Measurements from ENCODE around the gene MEGF10.

The MEGF10 gene

DNA sequence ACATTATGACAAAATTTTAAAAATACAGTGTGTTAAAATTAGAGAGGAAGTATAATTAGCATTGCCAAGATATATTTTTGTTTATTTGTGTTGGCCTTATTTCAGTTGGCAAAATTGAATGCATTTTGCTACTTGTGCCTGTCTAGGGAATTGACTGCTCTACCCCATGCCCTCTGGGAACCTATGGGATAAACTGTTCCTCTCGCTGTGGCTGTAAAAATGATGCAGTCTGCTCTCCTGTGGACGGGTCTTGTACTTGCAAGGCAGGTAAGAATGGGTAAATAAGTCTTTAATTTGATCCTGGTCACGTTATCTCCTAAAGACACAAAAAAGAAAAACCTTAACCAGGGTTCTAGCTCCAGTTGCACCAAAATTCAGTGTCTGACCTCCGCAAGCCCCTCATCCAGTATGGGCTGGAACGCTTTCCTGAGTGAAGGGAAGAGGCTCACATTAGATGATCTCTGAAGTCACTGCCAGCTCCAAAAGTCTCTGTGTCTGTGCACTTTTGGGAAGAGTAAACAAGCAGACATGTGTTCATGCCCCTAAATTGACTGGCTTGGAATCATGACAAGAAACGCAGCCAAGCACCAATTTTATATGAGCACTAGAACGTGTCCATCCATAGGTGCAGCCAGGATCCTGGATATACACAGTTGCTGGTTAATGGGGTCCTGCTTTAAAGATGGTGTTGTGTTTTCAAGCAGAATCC lies 128.5 kb downstream of the MEGF10 start:
- no peak for DNase-seq

DNA sequence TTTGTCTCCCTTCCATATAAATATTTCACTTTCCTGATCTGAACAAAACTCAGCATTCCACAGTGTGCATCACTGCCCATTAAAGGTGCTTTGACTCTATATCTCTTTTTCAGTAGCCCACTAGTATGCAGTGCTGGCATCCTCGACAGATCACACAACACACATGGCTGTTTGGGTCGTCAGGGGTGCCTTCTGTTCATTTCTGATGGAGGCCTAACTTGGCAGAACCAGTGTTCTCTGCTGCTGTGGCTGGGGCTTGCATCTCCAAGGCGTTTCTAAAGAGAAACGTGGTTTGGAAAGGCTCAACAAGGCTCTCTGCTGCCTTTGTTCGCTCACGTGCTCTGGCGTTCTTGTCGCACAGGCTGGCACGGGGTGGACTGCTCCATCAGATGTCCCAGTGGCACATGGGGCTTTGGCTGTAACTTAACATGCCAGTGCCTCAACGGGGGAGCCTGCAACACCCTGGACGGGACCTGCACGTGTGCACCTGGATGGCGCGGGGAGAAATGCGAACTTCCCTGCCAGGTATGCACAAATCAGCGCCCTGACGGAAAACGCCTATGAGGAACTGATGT lies 129.2 kb downstream of the MEGF10 start:
- DNase-seq: no peak

DNA sequence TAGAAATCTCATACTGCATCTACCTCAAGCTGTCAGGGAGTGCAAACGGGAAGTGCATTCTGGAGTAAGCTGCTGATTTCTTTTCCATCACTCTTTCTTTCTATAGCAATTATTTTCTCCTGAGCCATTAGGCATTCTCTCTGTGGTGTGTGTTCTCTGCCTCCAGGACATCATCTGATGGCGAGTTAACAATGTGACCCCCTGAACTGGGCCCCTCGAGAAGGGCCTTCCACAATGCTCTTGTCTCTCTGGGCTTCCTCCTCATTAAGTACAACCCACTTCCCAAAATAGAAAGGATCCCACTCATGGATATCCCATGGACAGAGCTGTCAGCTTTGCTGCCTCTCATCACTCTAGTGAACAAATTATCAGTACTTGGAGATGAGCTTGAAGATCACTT lies 130.2 kb downstream of the MEGF10 start:
- DNase-seq: no peak

DNA sequence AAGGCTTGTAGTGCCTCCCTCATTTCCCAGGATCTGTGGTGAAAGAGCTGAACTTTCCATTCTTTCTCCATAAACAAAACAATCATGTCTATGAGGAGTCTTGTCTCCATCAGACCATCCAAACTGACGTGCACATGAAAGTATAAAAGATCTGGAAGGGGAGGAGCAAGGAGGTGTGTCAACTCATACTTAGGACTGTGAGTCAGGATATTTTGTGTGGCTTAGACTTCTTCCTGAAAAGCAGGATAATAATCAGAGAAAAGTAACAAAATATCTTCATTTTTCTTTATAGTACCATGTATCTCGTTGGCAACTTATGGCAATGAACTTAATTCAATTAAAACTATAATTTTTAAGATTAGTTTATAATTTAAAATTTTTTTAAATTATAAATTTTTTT lies 130.9 kb downstream of the MEGF10 start:
- DNase-seq: no peak

DNA sequence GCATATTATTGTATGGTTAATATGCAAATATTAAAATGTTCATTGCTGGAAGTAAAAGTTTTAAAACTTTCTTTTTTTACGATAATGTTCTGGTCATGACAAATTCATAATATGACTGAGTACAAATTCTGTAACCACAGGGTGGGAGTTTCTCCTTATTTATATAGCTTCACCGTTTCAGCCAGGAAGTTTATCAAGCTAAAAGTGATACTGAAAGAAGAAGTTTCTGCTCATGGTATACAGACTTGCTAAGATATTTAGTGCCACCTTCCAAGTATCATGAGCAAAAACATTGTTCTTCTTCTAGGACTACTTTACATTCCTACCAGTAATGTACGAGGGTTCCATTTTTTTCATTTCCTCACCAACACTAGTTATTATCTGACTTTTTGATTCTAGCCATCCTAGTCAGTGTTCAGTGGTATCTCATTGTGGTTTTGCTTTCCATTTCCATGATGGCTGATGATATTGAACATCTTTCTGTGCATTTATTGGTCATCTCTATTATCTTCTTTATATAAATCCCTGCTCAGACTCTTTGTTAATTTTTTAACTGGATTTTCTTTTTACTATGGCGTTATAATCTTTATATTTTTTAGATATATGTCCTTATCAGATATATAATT lies 132.7 kb downstream of the MEGF10 start:
- DNase-seq: no peak

DNA sequence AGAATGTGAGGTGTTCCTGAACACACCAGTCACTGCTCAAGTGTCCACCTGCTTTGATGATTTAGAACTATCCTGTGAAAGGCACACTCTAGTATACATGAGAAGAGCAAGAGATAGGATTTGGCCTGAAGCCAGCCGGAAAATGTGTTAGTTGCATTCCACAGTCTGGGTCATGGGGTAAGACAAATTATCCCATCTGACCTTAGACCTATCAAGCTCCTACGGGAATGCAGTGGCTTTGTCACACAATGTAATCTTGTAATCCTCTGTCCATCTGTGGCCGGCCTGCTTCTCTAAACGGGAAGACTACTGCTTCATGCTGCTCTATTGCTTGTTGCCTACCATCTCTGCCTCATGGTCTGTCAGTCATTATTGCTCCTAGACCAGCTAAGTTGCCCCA lies 134.4 kb downstream of the MEGF10 start:
- DNase-seq: no peak

DNA sequence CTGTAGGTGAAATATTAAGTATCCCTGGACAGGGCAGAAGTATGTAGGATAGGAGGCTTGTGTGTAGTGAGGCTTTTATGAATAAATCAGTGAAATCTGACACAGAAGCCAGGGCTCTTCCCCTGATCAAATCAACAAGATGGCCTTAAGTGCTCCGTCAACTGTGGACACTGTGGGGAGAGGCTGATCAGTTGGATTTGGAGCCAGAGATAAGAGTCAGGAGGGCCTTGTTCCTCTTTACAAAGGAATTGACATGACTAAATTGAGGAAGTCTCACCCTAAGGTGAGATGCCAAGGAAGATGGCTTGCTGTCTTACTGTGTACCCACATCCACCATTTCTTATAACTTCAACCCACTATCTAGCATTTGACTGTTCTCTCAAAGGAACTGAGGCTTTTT lies 135.3 kb downstream of the MEGF10 start:
- no peak for DNase-seq

DNA sequence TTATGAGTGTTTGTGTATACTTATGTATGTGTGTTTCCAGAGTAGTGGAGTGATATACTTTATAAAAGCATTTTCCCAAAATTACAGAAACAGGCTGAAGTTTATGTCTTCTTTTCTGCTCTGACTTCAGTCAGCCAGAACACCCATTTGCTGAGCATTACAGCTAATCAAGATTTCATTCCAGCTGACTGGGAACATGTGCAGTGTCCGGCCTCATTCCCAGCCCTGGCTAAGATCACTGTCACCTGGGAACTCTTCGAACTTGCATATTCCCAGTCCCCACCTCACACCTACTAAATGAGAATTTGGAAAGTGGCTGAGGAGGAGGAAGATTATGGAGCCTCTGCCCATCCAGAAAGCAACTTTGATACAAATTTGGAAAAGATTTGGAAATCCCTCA lies 136.1 kb downstream of the MEGF10 start:
- DNase-seq: no peak

DNA sequence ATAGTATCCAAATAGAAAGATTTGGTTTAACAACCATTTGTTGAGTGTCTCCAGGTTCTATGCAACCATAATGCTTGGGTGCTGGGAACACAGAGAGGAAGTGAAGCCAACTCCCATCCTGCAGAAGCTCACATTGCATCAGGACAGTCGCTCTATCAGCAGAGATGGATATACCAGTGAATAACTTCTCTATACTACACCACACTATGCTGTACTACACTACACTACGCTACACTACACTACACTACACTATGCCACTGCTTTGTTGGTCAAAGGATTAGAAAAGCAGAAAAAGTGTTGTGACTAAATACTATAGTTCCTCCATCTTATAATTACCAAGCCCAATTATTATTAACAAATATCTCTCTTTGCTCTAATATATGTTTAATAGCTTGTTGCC lies 137.7 kb downstream of the MEGF10 start:
- no peak for DNase-seq

DNA sequence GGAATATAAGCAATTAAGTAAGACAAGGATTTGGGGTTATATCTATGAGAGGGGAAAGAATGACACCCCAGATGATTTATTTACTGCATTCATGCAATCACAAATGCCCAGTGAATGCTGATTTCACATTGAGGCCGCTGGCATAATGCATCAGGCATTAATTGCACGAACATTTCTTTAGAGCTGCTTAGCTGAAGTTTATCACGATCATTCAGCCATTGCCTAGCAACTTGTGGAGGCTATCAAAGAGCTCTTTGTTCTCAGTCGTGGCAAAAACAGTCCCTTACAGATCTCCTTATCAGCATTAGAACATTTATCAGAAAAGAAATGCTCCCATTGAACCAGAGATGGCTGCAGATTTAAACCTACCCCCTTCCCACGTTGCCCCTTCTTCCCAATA lies 138.2 kb downstream of the MEGF10 start:
- DNase-seq: no peak

DNA sequence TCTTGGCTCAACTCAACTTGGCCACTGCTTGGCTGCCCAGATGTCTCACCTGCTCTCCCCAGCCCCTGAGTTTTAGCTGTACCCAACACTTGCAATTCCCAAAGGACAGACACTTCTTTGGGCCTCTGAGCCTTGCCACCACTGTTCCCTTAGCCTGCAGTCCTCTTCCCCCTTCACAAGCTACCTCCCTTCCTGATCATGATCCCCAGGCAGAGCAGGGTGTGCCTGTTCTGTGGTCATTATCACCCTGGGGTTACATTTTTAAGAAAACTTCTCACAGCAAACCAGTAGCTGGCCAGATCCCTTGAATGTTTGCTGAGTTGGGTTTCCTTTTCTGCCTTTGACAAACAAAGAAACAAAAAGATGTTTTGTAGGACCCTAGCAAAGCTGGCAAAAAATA lies 139.3 kb downstream of the MEGF10 start:
- no peak for DNase-seq

DNA sequence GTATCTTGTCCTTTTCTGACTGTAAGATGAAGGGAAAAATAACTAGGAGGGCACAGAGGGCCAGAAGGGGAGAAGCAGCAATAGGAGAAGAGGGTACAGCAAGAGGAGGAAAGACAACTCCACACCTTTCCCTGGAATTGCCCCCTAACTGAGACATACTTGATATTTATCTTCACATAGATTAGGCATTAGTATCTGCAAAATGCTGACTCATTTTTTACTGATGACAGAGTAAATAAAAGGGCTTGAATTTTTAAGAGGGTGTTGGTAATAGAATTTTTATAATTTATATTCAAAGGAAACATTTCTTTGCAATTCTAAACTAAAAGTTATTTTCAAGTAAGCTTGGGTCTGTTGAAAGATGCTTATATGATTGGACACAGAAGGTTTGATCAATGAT lies 140.0 kb downstream of the MEGF10 start:
- DNase-seq: no peak

DNA sequence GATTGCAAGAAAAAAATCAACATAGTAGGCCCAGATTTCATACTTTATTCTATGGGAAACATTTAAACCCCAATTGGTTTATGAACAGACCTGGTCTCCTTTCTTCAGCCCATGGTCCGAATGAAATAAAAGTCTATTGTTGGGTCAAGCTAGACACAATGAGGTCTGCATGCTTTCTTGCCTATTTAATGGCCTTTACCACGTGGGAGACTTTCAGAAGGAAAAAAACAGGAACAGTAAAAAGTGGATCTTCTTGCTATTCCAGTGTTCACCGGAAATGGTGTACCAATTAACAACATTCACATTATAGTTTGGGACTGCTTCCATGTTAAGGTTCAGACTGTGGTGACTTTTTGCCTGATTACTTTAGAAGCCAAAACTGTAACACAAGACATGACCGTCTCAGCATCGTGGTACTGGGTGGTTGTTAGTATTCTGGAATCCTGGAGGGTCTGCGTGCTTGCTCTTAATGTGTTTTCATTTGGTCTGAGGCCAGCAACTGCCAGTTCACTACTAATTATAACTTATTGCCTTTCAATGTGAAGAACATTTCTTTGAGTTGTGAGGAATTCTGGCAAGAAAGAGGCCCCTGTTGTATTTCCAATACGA lies 141.5 kb downstream of the MEGF10 start:
- DNase-seq: no peak

DNA sequence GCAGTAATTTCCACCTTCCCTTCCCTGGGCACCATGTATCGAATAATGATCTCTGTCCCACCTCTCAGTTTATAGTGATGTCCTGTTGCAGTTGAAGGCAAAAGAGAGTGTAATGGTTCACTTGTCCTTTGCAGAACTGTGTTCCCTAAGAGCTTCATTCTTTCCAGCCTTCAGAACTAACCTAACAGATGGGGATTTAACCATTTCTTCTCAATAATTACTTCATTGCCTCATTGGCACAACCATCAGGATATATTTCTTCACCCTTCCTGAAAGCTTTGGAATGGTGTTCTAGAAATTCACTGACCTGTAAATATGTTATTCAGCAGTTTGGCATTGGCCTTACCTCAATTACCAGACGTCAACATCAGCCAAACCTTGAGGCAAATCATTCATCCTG lies 142.9 kb downstream of the MEGF10 start:
- no peak for DNase-seq

DNA sequence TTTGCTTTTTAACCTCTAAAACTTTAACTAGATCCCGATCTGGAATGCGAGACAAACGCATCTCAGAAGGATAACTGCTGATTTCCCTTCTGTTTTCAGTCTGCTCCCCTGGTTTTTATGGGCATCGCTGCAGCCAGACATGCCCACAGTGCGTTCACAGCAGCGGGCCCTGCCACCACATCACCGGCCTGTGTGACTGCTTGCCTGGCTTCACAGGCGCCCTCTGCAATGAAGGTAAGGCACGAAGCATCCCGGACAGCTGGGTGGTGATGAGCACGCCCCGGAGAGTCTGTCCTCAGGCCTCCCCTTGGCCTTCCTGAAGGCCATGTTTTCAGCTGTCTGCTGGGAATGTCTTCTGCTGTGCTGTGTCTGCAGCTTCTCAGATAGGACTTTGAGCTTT lies 144.0 kb downstream of the MEGF10 start:
- no peak for DNase-seq

DNA sequence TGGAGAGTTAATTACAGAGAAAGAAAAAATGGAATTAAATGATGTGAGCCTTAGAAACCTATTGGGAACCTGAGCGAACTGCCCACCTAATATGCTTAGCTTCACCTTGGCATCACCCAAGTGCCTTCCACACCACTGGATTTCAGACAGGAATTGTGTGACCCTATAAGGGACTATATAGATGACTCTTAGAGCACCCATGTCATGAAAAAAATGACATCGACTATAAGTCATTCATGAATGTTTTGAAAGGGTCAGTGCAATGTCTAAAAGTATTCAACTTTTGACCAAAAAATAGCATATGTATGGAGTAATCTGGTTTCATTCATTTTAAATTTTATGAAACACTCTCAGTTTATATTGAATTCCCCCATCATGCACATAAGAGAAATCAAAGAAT lies 145.2 kb downstream of the MEGF10 start:
- DNase-seq: no peak

DNA sequence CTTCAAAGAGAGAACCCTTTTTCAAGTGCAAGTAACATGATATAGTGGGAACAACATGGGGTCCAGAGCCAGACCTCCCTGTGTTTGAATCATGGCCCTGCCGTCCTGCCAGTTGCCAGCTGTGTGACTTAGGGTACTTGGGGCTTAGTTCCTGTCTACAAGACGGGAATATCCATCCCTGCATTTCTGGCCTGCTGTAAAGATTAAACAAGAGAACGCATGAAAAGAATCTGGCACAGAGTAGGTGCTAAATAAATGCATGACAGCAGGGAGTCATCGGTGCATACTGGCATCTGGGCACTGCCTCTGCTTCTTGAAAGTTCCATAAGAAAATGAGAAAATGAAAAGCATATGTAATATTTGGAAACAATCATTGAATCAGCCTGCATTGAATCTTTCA lies 149.0 kb downstream of the MEGF10 start:
- no peak for DNase-seq

DNA sequence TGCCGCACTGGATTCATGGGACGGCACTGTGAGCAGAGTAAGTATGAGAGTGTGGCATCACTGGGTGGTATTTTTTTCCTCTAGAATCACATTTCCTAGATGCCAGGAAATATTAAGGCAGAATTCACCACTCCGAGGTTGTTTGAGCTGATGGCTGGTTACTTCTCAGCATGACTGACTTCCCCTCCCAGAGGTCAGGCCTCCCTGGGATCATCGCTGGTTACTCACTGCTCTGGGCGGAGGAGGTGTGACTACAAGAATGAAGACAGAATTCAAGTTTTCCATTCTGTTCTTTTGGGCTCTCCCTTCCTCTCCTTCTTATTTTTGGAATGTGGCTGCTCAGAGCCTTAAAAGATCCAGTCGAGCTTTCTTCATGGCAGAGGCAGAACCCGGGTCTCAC lies 150.2 kb downstream of the MEGF10 start:
- no peak for DNase-seq

DNA sequence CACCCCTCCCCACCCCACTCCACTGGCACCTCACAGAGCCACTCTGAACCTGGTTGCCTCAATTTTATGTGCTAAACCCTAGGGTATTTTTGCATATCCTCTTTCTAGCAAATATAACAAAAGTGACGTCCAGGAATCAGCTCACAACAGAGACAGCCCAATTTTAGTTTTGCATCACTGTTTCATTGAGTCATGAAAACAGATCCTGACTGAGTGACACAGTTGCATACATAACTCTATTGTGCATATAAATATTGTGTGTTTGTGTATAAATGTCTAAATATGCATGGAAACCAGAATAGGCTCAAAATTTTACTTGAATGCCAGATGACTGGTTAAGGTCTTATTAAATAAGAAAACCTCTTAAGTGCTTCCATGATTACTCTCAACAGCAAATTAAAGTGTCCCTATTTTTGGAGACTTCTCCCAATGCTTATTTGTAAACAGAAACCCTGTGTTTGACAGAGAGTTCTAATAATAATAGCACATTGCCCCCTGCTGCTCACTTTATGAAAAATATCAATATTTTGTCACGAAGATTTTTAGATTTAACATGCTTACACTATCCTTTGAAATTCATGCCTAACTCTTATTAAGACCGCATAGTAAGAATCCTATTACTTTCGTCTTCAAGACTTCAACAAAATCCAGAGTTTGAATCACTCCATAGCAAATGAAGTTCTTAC lies 151.3 kb downstream of the MEGF10 start:
- no peak for DNase-seq

DNA sequence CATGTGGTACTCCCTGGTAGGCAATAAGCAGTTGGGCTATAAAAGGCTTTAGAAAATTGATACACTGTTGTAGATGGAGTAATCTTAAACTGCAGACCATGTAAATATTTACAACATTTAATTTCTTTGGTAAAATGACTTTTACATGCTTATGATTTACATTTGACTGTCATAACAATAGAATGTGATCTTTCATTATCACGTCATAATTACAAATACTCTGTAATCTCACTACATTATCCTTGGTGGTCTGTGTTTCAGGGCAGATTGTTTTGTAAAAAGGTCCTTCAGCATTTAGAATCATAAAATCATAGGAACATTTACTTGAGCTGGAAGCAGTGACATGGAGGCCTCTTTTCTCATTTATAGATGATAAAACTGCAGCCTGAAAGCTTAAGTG lies 153.6 kb downstream of the MEGF10 start:
- no peak for DNase-seq

DNA sequence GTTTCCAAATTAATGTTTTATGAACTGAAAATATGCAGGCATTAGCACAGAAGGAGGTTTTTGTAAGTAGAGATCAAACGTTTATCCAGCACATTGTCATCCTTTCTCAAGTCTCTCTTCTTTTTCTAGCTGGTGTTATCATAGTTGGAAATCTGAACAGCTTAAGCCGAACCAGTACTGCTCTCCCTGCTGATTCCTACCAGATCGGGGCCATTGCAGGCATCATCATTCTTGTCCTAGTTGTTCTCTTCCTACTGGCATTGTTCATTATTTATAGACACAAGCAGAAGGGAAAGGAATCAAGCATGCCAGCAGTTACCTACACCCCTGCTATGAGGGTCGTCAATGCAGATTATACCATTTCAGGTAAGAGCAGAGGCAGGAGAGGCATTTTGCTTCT lies 154.7 kb downstream of the MEGF10 start:
- DNase-seq: no peak

DNA sequence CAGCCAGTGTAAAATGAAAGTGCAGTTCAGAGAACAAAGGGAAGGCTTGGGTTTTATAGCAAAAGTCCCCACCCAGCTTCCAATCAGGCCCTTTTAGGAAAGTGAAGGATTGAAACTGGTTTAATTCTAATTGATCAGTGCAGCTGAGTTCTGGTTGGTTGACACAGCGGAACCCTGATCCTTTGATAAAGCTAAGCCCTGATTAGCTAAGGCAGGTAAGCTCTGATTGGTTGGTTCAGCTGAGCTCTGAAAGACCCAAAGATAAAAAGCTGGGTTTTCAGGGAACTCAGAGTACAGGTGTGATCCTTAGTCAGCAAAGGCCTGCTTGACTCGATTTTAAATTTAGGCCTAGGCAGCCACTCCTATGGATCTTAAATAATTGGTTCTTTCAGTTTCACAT lies 156.0 kb downstream of the MEGF10 start:
- no peak for DNase-seq

DNA sequence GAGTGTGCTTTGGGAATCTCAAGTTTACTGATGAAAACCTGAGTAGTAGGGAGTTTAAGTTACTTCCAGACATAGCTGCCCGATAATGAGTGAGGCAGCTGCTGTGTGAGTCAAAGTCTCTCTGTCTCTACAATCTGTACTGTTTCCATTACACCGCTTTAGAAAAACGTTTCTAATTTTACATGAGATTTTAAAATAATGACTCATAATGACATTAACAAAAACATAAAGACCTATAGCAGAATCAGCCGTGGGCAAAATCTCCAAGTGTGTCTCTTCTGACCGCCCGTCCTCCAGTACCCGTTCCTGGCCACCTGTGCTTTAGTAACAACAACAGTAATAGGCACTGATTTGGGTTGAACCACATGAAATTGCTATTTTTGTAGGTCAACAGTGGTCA lies 157.2 kb downstream of the MEGF10 start:
- no peak for DNase-seq

DNA sequence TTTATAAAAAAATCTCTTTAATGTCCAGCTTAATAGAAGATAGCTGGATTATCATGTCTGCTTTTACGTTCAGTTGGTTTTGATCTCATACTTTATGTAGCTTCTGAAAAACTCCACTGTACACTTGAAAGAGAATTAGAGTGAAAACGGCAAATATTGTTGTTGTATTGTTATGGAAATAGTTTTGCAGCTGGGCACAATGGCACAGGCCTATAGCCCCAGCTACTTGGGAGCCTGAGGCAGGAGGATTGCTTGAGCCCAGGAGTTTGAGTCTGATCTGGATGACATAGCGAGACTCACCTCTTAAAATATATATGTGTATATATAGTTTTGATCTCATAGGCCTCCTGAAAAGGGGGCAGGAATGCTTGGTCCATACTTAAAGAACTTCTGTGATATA lies 159.4 kb downstream of the MEGF10 start:
- DNase-seq: no peak
